Esophagus (tissue), 2 donors: ENCODE measurements around the gene DNAI1. TPM values are rescaled to one million over a fixed set of nuclear protein-coding genes. Genes with fewer than 3 reads are reported as not detected.

Experiments used
- H3K27ac ChIP-seq, 2 donors: one replicate each; pipeline ENCODE4 v1.5.1; 2013; ENCODE audit warnings: low read depth in 2 of 2, mild to moderate bottlenecking in 2 of 2, inconsistent platforms in 1 of 2, low read length in 1 of 2, moderate library complexity in 1 of 2
- H3K27me3 ChIP-seq, 2 donors: one replicate each; pipeline ENCODE4 v1.6.1; 2013; ENCODE audit warnings: low read length in 2 of 2, control low read depth in 1 of 2, mild to moderate bottlenecking in 1 of 2; ENCODE audit not compliant: insufficient read depth in 2 of 2, control insufficient read depth in 1 of 2
- H3K36me3 ChIP-seq, 2 donors: one replicate each; pipeline ENCODE4 v1.6.1; 2013; ENCODE audit warnings: low read length in 1 of 2; ENCODE audit not compliant: control insufficient read depth in 2 of 2, insufficient read depth in 2 of 2
- H3K4me1 ChIP-seq, 2 donors: one replicate each; pipeline ENCODE4 v1.6.1; 2013; ENCODE audit warnings: low read length in 1 of 2; ENCODE audit not compliant: control insufficient read depth in 2 of 2, insufficient read depth in 2 of 2
- H3K4me3 ChIP-seq, 2 donors: one replicate each; pipeline ENCODE4 v1.5.1; 2013; ENCODE audit warnings: low read length in 2 of 2, mild to moderate bottlenecking in 2 of 2, low read depth in 1 of 2, moderate library complexity in 1 of 2
- H3K9me3 ChIP-seq, 2 donors: one replicate each; pipeline ENCODE4 v1.6.1; 2013; ENCODE audit warnings: mild to moderate bottlenecking in 2 of 2, low read depth in 1 of 2, low read length in 1 of 2, moderate library complexity in 1 of 2; ENCODE audit not compliant: control insufficient read depth in 2 of 2, insufficient read depth in 1 of 2
- whole genome bisulfite sequencing, 2 donors: extraction: QIAGEN DNeasy Blood & Tissue Kit; methylation state at CpG; one replicate each; pipeline ENCODE4 v1.1.7; 2013; 5-methylcytosine and 5-hydroxymethylcytosine counted together
- polyA plus RNA-seq, 2 donors: library from polyadenylated mRNA; stranded (reverse); fragments of 200-250 nt; gene quantifications; one replicate each; pipeline ENCODE4 v1.2.3, GENCODE V29; 2013
- donor health status: healthy with polysubstance abuse.
- donor health status: Bipolar disorder and iron deficiency.

DNAI1 gene
- polyA plus RNA-seq, 2 donors, result not detected

DNA sequence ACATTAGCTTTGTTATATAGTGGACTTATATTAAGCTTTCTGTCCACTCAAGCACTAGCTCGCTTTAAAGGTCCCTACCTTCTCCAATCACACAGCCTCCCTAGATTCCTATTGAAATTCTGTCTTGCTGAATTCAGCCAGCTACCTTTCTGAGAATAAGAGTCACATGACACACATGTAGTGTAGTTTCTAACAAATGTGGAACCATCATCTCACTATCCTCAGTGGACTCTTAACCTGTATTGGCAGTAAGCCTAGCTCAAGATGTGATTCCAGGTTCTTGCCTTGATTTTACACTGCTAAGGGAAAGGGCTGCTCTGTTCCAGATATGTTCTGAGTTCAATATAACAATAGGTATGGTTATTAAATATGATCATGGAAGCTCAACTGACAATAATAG lies 11.7 kb upstream of the DNAI1 start:
- Histone ChIP-seq H3K27me3 (no peaks in the 10 kb centered on the region), H3K27ac (no peak overlapping the region), H3K9me3 (no peaks in the 10 kb centered on the region), H3K4me1 (peaks cover 2 to 4% of the 10 kb centered on the region in 2 donors), H3K36me3 (no peaks in the 10 kb centered on the region), H3K4me3 (no peak overlapping the region)
- WGBS, 2 donors, result 94 to 100% methylated on average over 1 of the region's 1 CpG

DNA sequence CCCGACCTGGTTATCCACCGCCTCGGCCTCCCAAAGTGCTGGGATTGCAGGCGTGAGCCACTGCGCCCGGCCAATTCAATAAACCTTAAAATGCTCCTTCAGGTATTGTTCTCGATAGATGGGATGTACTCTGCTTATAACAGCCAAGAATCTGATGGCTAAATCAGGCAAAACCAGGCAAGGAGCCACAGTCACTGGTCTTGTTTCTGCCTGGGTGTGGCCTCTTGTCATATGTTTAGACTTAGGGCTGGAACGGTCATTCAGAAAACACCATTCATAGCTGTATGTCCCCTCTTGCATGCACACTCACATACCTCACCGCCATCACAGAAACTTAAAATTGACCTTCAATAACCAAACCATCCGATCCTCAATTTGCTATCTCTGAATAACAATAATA lies 8.0 kb upstream of the DNAI1 start:
- Histone ChIP-seq H3K4me1 (peaks cover 4 to 5% of the 10 kb centered on the region in 2 donors), H3K36me3 (no peaks in the 10 kb centered on the region), H3K9me3 (no peaks in the 10 kb centered on the region), H3K4me3 (no peak overlapping the region), H3K27ac (peak overlapping the region in 1 of 2 donors; percentile 36), H3K27me3 (no peaks in the 10 kb centered on the region)
- WGBS, 2 donors, result 87 to 88% methylated on average over 10 of the region's 10 CpGs

DNA sequence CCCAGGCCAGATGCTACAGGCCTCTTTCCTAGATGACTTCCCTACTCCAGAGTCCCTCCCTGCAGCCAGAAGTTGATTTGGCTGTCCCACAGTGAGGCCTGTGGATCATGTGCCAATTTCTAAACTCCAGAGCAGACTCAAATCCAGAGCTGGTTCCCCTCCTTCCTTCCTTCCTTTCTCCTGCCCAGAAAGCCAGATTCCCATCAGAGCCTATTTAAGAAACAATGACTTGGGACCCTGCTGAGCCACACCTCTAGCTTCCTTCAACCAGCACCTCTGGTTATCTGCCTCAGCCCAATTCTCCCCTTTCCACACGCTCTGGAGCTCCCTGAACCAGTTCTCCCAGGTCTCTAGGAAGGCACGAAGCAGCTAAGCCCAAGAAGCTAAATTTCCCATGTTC lies 7.5 kb upstream of the DNAI1 start:
- Histone ChIP-seq H3K4me3 (no peak overlapping the region), H3K9me3 (no peaks in the 10 kb centered on the region), H3K27ac (peak overlapping the region in 1 of 2 donors; percentile 38), H3K4me1 (peaks cover 4 to 5% of the 10 kb centered on the region in 2 donors), H3K36me3 (no peaks in the 10 kb centered on the region), H3K27me3 (no peaks in the 10 kb centered on the region)
- 53 to 78% methylated on average over 2 of the region's 2 CpGs for WGBS, 2 donors

DNA sequence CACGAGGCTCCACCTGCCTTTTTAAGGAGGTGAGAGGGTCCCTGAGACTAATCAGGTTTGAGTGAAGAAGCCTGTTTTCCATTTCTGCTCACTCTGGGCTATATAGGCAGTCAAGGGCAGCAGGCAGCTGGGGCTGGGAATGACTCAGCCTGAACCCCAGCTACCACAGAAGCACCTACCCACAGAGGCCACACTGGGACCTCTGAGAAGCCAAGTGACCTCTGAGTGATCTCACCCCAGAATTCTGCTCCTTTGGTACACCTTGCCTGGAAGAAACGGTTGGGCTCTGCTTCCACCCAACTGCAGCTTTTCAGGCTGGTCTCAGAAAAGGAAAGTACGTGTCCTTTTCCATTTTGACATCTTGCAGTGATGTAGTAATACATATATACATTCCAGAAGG lies 7.1 kb upstream of the DNAI1 start:
- H3K36me3 ChIP-seq, result no peaks in the 10 kb centered on the region
- no peak overlapping the region for H3K4me3 ChIP-seq
- H3K27me3 ChIP-seq, result no peaks in the 10 kb centered on the region
- WGBS, 2 donors, result 64% methylated on average over 3 of the region's 3 CpGs
- H3K4me1 ChIP-seq, result peaks cover 4 to 5% of the 10 kb centered on the region in 2 donors
- peak overlapping the region in 1 of 2 donors; percentile 38 for H3K27ac ChIP-seq
- H3K9me3 ChIP-seq, result no peaks in the 10 kb centered on the region

DNA sequence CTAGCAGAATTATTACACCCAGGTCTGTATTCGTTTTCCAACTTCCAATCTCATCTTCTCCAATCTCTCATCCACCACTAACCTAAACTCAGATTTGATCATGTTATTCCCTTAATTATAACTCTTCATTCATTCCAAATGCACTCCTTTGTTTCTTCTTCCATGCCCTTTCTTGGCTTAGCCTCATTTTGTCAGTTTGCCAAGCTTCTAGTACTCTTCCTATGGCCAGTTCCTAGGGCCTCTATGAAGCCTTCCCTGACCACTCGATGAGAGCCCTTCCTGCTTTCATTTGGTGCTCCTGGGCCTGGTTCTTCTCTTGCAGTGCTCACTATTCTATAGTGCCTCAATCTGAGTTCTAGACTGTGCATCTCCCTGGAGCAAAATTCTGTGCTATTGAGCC lies 6.0 kb upstream of the DNAI1 start:
- Histone ChIP-seq H3K9me3 (no peaks in the 10 kb centered on the region), H3K27ac (no peak overlapping the region), H3K4me1 (peaks cover 11% of the 10 kb centered on the region in 2 donors), H3K4me3 (no peak overlapping the region), H3K36me3 (no peaks in the 10 kb centered on the region), H3K27me3 (no peaks in the 10 kb centered on the region)
- WGBS, 2 donors, result 85 to 90% methylated on average over 2 of the region's 2 CpGs

DNA sequence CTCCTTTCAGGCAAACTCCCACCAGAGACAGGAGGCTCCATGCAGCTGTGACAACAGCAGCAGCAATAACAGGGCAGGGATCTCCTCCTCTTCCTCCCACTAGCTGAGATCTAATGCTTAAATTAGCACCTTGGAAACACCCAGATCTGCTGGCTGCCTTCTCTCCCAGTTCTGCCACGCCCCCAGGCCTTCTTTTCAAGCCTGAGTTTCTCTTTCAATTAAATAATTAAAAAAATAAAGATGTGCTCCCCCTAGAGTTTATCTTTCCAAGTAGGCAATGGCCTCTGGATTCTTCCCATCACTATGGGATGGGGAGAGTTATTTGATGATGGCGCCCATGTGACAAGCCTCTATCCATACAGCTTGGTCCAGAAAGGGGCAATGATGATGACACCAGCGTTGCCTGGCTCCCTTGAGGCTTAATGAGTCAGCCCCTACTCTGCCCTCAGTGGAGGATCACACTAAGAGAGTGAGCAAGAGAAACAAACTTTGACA lies 4.0 kb upstream of the DNAI1 start:
- no peaks in the 10 kb centered on the region for H3K27me3 ChIP-seq
- H3K27ac ChIP-seq, result no peak overlapping the region
- no peaks in the 10 kb centered on the region for H3K36me3 ChIP-seq
- H3K4me1 ChIP-seq, result peaks cover 14 to 15% of the 10 kb centered on the region in 2 donors
- no peak overlapping the region for H3K4me3 ChIP-seq
- 64 to 71% methylated on average over 3 of the region's 3 CpGs for WGBS, 2 donors
- H3K9me3 ChIP-seq, result no peaks in the 10 kb centered on the region

DNA sequence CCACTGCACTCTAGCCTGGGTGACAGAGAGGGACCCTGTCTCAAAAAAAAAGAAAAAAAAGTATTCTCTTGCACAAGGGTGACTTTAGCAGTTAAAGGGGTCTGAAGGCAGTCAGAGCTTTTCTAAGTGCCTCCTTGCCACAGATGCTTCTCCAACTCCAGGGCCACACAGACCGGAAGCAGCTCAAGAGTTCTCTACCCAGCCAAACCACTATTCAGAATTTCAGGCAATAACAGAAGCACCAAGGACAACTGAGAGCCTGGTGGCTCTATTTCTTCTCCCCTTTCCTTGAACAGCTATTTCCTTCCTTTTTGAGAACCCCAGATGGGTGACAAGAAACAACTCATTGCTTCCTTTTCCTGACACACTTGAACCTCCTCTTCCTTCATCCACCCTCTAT lies 2.5 kb upstream of the DNAI1 start:
- Histone ChIP-seq H3K4me1 (peaks cover 13 to 14% of the 10 kb centered on the region in 2 donors), H3K36me3 (no peaks in the 10 kb centered on the region), H3K9me3 (no peaks in the 10 kb centered on the region), H3K27me3 (no peaks in the 10 kb centered on the region), H3K4me3 (no peak overlapping the region), H3K27ac (no peak overlapping the region)
- 75 to 81% methylated on average over 1 of the region's 1 CpG for WGBS, 2 donors

DNA sequence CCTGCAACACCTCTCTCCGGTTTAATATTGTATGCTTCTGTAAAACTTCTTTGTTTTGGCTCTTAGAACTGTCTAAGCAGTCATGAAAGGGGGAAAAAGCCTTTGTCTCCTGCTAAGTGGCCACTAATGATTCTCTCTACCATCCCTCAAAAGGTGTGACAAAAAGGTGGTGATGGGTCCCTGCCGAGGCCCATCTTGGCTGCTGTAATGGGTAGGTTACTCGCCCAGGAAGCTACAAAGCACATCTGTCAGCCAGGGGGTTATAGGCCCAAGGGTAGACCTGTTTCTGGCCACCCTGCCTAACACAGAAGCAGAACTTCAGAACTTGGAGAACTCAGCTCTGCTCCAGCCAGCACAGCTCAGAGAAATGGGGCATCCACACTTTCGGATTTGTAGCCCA lies 1.9 kb upstream of the DNAI1 start:
- peak overlapping the region in 1 of 2 donors; percentile 56 for H3K27ac ChIP-seq
- no peaks in the 10 kb centered on the region for H3K27me3 ChIP-seq
- H3K36me3 ChIP-seq, result no peaks in the 10 kb centered on the region
- H3K9me3 ChIP-seq, result no peaks in the 10 kb centered on the region
- peak overlapping the region; percentile 66 to 80 for H3K4me3 ChIP-seq
- 51 to 65% methylated on average over 4 of the region's 4 CpGs for WGBS, 2 donors
- peaks cover 10 to 13% of the 10 kb centered on the region in 2 donors for H3K4me1 ChIP-seq

DNA sequence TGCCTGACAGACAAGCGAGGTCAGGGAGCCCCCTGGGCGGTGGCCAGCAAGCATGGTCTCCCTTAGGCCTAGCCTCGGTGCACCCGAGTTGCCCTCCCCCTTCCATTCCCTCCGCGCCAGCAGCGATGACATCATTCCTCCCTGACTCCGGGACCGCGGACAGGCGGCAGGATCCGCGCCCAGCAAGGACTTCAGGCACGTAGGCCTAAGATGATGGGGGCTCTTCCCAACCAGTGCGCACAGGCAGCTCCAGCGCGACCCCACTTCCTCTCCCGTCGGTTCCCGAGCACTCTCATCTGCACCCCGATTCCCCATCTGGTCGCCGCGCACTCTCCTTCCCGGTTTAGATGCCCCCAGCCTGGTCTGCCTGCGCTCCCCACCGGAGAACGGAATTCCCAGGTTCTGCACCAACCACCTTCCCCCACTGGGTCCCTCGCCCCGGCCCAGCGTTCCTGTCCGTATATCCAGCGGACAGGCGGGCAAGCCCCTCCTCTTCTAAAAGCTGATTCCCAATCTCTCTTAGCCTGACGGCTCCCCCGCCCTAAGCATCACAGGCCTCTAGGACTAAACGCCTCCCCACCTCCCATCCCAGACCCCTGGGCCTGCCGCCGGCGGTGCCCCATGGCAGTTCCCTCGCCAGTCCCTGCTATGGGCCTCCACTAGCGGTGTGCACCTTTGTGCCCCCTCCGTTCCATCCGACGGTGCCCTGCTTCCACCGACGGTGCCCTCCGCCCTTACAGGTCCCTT lies 1.2 kb upstream of the DNAI1 start:
- no peaks in the 10 kb centered on the region for H3K36me3 ChIP-seq
- peak overlapping the region; percentile 56 to 73 for H3K27ac ChIP-seq
- H3K9me3 ChIP-seq, result no peaks in the 10 kb centered on the region
- H3K4me1 ChIP-seq, result peaks cover 10 to 13% of the 10 kb centered on the region in 2 donors
- peak overlapping the region; percentile 66 to 80 for H3K4me3 ChIP-seq
- 12 to 14% methylated on average over 47 to 48 of the region's 48 CpGs for WGBS, 2 donors
- H3K27me3 ChIP-seq, result no peaks in the 10 kb centered on the region

DNA sequence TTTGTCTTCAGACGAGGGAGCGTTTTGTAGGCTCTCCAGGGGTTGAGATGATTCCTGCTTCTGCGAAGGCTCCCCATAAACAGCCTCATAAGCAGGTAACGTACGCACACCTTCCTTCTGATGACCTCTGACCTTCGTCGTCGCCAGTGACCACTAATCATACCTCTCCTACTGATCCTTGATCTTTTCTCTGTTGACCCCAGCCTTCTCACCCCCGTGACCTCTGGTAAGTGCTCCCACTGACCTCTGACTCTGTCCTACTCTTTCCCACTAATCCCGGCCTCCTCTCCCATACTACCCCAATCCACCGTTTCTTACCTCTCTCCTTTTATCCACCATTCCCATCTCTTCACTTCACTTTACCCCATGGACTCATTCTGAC lies 345 bp downstream of the DNAI1 start:
- 14% methylated on average over 11 of the region's 11 CpGs for WGBS, 2 donors
- no peaks in the 10 kb centered on the region for H3K27me3 ChIP-seq
- peaks cover 10% of the 10 kb centered on the region in 2 donors for H3K4me1 ChIP-seq
- peak overlapping the region in 1 of 2 donors; percentile 10 for H3K4me3 ChIP-seq
- H3K36me3 ChIP-seq, result no peaks in the 10 kb centered on the region
- peak overlapping the region in 1 of 2 donors; percentile 1 for H3K27ac ChIP-seq
- no peaks in the 10 kb centered on the region for H3K9me3 ChIP-seq
